Ramos (cell line): ENCODE measurements around the gene GTF2H1.

Experiments used
- in situ Hi-C: fragments of 300-500 bp; cut with MboI; formaldehyde crosslinking; loops from one replicate; pipeline ENCODE4 v1.14.3; 2022; ENCODE audit warnings: low sequenced_read_pairs; ENCODE audit not compliant: unreplicated experiment

The GTF2H1 gene

DNA sequence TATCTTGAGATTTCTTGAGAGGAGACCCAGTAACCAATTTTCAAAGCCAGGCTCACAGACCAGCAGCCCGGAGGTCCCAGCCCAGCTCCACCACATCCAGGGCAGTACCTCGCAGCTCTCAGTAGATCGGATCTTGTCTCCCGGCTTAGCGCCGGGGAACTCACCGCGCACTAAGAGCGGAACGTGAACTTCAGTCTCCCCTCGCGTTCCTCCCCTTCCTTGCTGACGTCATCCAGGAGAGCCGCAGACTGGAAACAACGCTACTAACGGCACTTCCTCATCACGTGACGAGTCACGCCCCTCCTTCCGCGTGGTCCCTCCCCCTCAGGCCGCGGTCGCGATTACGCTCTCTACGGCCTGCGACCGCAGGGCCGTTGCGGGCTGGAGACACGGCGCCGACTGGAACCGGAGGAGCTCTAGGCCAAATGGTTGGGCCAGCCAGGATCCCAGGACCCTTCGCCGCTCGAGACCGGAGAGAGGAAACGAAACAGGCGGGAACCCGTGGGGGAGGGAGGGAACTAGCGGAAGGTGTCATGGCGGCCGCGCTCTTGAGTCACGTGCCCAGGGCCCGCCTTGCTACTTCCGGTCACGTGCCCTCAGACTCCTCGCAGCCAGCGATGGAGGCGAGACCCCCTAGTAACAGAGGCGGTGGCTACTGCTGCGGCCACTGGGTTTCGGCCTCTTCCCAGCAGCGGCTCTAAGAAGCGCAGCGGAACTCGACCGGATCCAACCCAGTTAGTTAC, at the start of gene GTF2H1, which contains the start of gene HPS5:
Gene GTF2H1, plus strand, starts transcription at position 599 of the 743 bp plus-strand sequence. CDS start 10,508 bp downstream, outside the sequence.
Gene HPS5, minus strand, starts transcription at position 172 of the 743 bp plus-strand sequence. CDS start 4,282 bp downstream, outside the sequence.
- in situ Hi-C loops, result no loop called here

DNA sequence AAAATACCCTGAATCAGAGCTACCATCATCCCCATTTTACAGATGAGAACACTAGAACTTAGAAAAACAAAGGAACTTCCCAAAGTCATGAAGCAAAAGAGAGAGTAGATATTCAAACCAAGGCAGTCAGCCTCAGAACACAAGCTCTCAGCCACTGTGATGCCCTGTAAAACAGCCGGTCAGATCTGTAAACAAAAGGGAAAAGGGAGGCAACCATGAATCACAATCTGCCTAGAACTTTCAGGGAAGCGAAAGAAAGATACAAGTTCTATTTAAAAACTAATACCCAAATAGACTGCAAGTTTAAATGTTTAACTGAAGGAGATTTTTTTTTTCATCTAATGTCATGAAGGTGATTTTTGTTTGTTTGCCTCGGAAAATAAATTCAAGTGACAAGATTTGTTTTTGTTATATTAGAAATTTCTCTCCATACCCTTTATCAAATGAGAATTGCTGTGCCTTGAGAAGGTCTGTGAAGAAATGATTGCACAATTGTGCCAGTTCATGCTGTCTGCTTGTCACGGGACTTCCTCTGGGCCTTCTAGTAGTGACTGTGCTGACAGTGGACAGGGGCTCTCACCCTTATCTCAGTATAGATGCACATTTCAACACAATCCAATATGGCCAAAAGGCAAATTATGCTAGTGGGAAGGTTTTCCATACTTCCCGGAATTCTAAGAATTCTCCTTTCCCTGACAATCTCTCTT, 44.6 kb upstream of the GTF2H1 start:
- in situ Hi-C loops, result no loop called here

DNA sequence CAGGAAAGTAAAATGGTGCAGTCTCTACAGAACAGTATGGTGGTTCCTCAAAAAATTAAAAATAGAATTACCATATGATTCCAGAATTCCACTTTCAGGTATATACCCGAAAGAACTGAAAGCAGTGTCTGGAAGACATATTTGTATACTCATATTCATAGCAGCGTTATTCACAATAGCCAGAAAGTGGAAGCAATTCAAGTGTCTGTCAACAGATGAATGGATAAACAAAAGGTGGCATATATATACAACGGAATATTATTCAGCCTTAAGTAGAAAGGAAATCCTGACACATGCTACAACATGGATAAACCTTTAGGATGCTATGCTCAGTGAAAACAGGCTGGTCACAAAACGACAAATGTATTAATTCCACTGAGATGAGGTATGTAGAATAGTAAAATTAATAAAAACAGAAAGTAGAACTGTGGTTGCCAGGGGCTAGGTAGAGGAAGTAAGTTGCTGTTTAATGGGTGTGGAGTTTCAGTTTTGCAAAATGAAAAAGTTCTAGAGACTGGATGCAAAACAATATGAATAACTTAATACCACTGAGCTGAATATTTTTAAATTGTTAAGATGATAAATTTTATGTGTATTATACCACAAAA, 41.8 kb upstream of the GTF2H1 start:
- in situ Hi-C loops, result no loop called here

DNA sequence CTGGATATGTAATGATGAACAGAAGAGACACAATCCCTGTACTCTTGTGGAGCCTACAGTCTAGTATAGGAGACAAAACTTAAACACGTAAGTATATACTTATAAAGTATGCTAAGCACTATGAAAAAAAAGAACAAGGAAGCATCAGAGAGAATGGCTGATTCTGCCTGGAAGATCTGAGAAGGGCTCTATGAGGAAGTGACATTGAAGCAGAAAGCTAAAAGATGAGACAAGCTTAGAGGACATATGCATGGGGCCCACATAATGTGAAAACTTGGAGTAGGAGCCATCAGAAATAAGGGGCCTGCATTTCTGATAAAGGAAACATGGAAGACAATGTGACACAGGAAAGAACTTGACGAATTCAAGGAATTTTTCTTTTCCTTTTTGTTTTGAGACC, 39.7 kb upstream of the GTF2H1 start:
- in situ Hi-C loops, result no loop called here

DNA sequence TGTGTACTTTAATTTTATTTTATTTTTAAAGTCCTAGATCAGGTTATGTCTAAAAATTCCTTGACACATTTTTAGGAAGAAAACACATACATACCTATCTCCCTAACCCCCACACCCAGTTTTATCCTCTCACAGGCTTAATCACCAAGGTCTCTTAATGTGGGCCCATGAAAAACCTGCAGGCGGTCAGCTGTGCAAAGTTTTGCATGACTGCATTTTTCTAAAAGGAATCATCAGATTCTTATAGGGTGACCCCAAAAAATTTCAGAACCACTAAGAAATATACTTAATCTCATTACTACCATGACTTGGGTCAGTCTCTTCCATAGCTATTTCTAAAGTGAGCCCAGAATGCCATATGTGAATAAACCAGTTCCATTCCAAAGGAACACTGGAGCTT, 36.5 kb upstream of the GTF2H1 start:
- in situ Hi-C loops, result no loop called here

DNA sequence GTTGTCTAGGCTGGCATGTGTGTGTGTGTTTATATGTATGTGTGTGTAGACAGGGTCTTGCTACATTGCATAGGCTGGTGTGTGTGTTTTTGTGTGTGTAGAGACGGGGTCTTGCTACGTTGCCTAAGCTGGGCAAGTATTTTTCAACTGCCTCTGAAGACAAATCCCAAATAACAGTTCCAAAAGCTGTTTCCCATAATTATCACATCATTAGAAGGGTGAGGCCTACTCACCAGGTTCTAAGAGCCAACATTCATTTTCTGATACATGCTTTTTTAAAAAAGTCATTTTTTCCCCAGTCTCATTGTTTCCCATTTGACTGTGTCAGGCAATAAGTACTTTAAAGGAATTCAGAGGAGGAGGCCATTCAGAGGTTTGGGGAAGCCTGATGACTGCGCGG, 33.5 kb upstream of the GTF2H1 start:
- in situ Hi-C loops, result no loop called here

DNA sequence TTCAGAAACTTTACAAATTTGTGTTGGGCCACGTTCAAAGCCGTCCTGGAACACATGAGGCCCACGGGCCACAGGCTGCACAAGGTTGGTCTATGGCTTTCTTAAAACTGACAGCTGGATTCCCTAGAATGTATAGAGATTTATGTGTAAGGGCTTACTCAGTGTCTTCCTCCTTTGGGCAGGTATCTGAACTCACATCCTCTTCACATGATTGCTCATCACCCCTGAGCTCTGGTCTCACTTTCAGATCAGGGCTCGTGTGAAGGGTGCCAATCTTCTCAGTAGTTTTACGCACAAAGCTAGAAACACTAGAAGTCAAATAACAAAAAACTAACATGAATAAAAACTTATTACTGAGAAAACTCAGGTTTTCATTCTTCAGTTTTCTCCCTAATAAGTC, 27.5 kb upstream of the GTF2H1 start:
- in situ Hi-C loops, result no loop called here

DNA sequence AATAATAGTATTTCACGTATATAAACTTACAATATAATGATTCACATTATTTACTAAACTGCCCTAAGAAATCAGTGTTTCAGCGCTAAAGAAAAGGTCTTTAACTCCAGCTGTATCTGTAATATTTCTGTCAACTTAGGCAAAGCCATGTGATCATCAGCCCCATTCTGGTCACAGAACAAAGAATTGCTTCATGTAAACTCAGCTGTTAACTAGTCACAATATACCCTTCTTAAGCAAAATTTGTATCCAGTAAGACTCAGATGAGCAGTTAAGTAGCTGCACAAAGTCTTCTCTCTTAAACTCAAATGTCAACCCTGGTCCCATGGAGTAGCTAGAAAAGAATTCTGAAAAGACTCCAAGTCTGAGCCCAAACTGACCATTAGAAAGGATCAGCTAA, 27.1 kb upstream of the GTF2H1 start:
- in situ Hi-C loops, result no loop called here

DNA sequence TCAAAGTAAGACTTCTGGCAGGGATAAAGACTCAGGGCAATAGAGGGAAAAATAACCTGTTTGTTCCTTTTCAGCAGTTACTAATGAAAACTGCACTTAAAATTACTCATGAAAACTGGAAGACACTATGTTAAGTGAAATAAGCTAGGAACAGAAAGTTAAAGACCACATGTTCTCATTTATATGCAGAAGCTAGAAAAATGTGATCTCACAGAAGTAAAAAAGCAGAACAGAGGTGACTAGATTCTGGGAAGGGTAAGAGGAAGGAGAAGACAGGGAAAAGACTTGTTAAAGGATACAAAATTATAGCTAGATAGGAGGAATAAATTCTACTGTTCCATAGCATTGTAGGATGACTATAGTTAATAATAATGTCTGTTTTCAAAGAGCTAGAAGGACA, 22.6 kb upstream of the GTF2H1 start:
- in situ Hi-C loops, result no loop called here

DNA sequence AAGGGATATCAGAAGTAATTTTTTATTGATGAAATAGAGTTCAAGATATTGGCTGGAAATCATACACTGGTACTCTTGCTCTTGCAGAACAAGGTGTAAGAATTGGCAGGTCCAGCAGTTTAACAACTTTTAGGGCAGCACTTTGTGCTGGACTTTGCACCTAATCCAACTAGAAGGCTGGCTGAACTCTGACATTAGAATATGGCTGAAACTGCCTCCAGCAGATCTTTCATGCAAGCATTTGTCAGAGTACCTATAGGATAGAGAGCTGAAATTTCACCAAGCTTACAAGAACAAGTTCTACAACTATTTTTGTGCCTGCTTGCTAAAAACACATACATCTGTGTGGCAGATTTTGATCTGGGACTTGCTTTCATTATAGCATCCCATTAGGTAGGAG, 17.6 kb upstream of the GTF2H1 start:
- in situ Hi-C loops, result no loop called here

DNA sequence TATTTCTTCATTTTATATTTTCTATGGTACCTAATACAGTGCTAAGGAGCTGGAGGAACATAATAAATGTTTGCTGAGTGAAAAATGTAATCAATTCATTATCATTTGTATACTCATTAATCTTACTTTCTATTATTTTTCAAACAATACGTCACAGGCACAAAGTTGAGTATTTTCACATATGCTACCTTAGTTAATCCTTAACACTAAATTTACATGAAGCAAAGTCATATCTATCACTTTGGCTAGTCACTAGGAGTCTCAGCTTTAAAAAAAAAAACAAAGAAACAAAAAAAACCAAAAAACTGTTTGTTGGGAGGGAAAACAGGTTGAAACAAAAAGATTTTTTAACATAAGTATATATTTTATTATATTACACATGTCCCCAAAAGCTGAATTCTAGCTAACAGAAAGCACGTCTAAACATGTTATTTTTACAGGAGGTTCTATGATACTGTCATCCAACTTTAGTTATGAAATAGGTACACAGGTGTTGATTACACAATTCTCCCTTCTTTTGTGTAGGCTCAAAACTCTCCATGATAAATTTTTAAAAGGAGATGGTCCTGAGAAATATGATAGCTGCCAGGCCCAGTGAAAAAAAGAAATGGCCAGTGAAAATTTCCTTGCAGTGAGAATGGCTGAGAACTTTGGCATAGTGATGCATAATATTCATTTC, 14.8 kb upstream of the GTF2H1 start:
- in situ Hi-C loops, result no loop called here

DNA sequence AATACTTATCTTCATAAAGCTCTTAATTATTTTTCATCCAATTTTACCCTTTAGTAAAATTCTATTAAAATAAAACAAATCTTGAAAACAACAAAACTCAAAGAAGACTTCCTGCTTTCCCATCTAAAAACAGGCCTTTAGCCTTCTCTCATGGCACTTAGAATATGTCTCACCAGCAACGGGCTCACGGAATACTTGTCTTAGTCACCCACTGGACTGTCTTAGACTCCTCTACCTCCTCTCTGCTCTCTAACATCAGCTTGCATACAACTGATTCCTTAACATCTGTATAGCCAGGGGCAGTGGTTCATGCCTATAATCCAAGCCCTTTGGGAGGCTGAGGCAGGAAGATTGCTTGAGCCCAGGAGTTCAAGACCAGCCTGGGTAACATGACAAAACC, 14.1 kb upstream of the GTF2H1 start:
- in situ Hi-C loops, result no loop called here

DNA sequence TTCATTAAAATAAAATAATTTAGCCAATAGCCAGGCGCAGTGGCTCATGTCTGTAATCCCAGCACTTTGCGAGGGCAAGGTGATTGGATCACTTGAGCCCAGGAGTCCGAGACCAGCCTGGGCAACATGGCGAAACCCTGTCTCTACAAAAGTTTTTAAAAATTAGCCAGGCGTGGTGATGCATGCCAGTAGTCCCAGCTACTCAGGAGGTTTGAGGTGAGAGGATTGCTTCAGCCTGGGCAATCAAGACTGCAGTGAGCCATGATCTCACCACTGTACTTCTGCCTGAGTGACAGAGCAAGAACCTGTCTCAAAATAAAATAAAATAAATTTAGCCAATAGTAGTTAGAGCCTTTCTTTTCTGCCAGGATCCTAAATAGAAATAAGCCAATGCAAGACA, 12.7 kb upstream of the GTF2H1 start:
- in situ Hi-C loops, result no loop called here

DNA sequence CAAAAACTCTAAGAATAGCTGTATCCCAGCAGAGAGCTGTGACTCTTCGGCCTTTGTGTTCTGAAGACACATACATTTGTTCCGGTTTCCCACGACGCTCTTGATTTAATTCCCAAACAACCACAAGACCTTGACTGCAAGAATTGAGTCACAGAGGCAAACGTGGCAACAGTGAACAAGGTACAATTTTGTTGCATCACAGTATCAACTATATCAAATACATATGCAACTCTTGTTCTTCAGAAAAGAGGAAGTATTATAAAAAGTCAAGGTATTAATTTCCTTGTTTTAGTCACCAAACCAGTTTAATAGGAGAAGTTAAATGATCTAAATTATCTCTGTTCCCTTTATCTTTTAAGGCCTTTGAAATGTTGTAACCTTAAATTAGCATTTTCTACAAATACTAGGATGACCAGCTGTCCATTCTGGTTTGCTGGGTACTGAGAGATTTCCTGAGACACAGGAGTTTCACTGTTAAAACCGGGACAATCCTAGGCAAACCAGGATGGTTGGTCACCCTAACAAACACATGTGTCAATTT, 11.5 kb upstream of the GTF2H1 start:
- in situ Hi-C loops, result no loop called here

DNA sequence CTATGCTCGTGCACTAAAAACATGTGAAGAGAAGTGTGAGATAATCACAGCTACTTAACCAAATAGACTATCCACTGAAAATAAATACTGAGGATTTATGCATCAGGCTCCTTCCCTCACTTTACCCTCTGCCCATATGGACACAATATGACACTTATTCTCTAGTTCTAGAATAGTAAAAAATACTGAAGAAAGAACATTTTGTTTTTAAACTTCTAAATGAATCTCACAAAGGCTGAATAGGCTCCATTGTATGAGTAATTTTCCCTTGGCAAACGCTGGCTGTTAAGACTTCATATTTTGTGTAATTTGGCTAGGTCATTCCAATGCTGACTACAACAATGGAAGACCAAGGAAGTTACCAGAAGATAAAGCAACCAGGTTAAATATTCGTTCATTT, 10.4 kb upstream of the GTF2H1 start:
- in situ Hi-C loops, result no loop called here

DNA sequence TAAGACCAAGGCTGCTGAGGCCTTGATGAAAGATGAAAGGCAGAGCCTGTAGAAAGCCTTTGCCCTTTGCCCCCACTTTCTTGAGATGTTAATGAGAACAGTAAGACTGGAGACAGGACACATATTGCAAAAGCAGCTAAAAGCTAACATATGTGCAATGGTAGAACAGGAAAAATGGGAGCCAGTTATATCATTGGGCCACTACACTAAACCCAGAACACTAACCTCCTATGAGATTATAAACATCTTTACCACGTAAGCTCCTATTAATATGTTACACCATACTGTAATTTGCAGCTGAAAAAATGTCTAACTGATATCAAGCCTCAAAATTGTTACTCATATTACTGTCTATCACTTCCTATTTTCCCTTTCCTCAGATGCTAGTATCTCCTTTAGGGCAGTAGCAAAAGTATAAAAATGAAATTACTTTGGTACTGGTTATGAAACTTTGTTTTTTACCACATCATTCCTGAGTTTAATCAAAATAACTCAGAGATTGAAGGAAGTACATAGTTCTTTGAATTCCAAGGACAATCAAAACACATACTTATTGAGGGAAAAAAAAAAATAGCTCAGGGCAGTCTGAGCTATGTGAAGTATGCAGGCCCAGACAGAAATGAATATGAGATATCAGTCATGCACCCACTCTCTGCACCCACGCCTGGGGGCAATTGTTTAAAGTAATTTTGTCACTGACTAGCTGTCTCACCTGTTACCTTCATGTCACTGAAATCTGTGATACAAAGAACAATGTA, 9.5 kb upstream of the GTF2H1 start:
- in situ Hi-C loops, result no loop called here

DNA sequence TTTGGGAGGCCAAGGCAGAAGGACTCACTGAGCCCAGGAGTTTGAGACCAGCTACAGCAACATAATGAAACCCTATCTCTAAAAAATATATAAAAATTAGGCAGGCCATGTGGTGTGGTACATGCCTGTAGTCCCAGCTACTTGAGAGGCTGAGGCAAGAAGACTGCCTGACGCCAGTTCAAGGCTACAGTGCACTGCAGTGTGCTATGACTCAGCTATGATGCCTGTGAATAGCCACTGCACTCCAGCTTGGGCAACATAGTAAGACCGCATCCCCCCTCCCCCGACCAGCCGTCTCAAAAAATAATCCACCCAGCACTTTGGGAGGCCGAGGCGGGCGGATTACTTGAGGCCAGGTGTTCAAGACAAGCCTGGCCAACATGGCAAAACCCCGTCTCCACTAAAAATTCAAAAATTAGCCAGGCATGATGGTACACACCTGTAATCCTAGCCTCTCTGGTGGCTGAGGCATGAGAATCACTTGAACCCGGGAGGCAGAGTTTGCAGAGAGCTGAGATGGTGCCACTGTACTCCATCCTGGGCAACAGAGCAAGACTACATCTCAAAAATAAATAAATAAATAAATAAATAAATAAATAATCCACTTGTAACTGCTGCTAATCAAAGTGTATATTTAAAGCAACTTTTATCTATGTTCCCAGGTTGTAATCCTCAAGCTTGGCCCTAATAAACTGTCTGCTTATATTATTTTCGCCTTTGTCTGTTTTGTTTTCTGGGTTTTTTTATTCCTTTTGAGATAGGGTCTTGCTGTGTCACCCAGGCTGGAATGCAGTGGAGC, 8.2 kb upstream of the GTF2H1 start:
- in situ Hi-C loops, result no loop called here

DNA sequence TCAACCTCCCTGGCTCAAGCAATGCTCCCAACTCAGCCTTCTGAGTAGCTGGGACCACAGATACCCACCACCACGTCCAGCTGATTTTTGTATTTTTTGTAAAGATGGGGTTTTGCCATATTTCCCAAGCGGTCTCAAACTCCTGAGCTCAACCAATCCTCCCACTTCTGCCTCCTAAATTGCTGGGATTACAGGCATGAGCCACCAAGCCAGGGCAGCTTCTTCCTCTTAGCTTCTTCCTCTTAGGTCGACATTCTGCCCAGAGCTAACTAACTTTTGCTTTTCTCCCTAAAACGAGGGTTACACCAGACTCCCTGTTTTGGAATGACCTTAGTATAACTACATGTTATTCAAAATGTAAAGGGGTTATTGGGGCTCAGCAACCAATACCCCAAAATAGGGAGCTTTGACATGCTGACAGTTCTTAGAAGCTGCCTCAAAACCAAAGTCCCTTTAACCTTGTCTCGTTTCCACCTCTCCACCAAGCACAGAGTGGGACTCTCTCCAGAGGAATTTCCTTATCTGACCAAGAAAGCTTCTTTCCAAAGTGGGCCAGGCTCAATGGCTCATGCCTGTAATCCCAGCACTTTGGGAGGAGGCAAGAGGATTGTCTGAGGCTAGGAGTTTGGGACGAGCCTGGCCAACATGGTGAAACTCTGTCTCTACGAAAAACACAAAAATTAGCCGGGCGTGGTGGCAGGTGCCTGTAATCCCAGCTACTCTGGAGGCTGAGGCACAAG, 7.4 kb upstream of the GTF2H1 start:
- in situ Hi-C loops, result no loop called here
